Natural killer cell treated with Interleukin-12 subunit alpha and Interleukin-12 subunit beta and Interleukin-15 and Interleukin-18, amount 100 ng/mL, for 72 hours (primary cell): Measurements from ENCODE around the gene ZNF678. TPM values are rescaled to one million over a fixed set of nuclear protein-coding genes. Genes with fewer than 3 reads are reported as not detected.
A peak's percentile ranks its signal among the peaks of the same experiment; 100 is the strongest.
"Not testable (repeated sequence)": the region's sequence is repeated elsewhere in the genome, so short reads cannot be mapped to it uniquely, and the experiment has no call there.

Source experiments
- ATAC-seq, 2 donors: fragments of 150-1000 bp; cut with Tn5 transposase in 1 of 2; sonication (Bioruptor Pico), chemical (Tn5 transposase) in 1 of 2; 2 replicates each; pipeline ENCODE4 v1.10.0; 2021
- DNase-seq: peaks from one replicate; pipeline ENCODE4 v3.0.0; 2022; ENCODE audit warnings: low spot score
- H3K27ac Mint-ChIP-seq, 2 donors: 1 replicate in 1 of 2; 2 replicates in 1 of 2; pipeline ENCODE4 v1.8.0; 2022; ENCODE audit warnings: mixed read lengths in 2 of 2, mild to moderate bottlenecking in 1 of 2, moderate library complexity in 1 of 2
- H3K27me3 Mint-ChIP-seq, 2 donors: 1 replicate in 1 of 2; 2 replicates in 1 of 2; pipeline ENCODE4 v1.8.0; 2022; ENCODE audit warnings: mixed read lengths in 2 of 2
- H3K36me3 Mint-ChIP-seq: one replicate; pipeline ENCODE4 v1.8.0; 2022; ENCODE audit warnings: mixed read lengths
- H3K4me1 Mint-ChIP-seq, 2 donors: 1 replicate in 1 of 2; 2 replicates in 1 of 2; pipeline ENCODE4 v1.8.0; 2022; ENCODE audit warnings: low read depth in 2 of 2, mixed read lengths in 2 of 2, mild to moderate bottlenecking in 1 of 2
- H3K4me3 Mint-ChIP-seq: one replicate; pipeline ENCODE4 v1.8.0; 2022; ENCODE audit warnings: mixed read lengths
- H3K9me3 Mint-ChIP-seq: 2 replicates; pipeline ENCODE4 v1.8.0; 2022; ENCODE audit warnings: mixed read lengths
- total RNA-seq, 2 donors: library from RNA; stranded (reverse); gene quantifications; one replicate each; pipeline ENCODE4 v1.2.3, GENCODE V29; 2022

Gene ZNF678
- total RNA-seq, 2 donors from 2014 or later, result 5.7 to 7.6 TPM

- H3K27me3 Mint-ChIP-seq, ATAC-seq, H3K4me3 Mint-ChIP-seq, H3K4me1 Mint-ChIP-seq, H3K9me3 Mint-ChIP-seq, DNase-seq, H3K27ac Mint-ChIP-seq: not testable (repeated sequence)
- peaks cover 28% of the 10 kb centered on the region for H3K36me3 Mint-ChIP-seq
Measured at GRCh38 chr1:227589777-227590176, 26.4 kb downstream of the ZNF678 start.

GRCh38 chr1:227596222-227596621 is 32.9 kb downstream of the ZNF678 start:
- ATAC-seq, H3K27ac Mint-ChIP-seq: not testable (repeated sequence)

GRCh38 chr1:227603327-227603726 is 40.0 kb downstream of the ZNF678 start:
- no peak overlapping the region for H3K27ac Mint-ChIP-seq
- no peak overlapping the region for H3K4me3 Mint-ChIP-seq
- no peaks in the 10 kb centered on the region for H3K27me3 Mint-ChIP-seq
- no peak for DNase-seq
- H3K4me1 Mint-ChIP-seq, result peaks cover 13 to 18% of the 10 kb centered on the region in 2 donors
- ATAC-seq, result no peak
- H3K36me3 Mint-ChIP-seq, result peaks cover 20% of the 10 kb centered on the region
- no peaks in the 10 kb centered on the region for H3K9me3 Mint-ChIP-seq

More at GRCh38 chr1:227596222-227596621, 32.9 kb downstream of the ZNF678 start:
- H3K4me1 Mint-ChIP-seq, result peaks cover 12 to 13% of the 10 kb centered on the region in 2 donors
- not testable (repeated sequence) for H3K9me3 Mint-ChIP-seq, H3K4me3 Mint-ChIP-seq, DNase-seq, H3K27me3 Mint-ChIP-seq
- H3K36me3 Mint-ChIP-seq, result peaks cover 36% of the 10 kb centered on the region

GRCh38 chr1:227604446-227604845 is 41.1 kb downstream of the ZNF678 start:
- no peaks in the 10 kb centered on the region for H3K27me3 Mint-ChIP-seq
- H3K4me1 Mint-ChIP-seq, result peaks cover 13 to 18% of the 10 kb centered on the region in 2 donors
- peaks cover 12% of the 10 kb centered on the region for H3K36me3 Mint-ChIP-seq
- H3K27ac Mint-ChIP-seq, result no peak overlapping the region
- DNase-seq (no peak), ATAC-seq (no peak)
- H3K4me3 Mint-ChIP-seq, result no peak overlapping the region
- no peaks in the 10 kb centered on the region for H3K9me3 Mint-ChIP-seq

GRCh38 chr1:227606271-227606670 is 42.9 kb downstream of the ZNF678 start:
- peaks cover 11 to 12% of the 10 kb centered on the region in 2 donors for H3K4me1 Mint-ChIP-seq
- not testable (repeated sequence) for H3K4me3 Mint-ChIP-seq, H3K27ac Mint-ChIP-seq, H3K9me3 Mint-ChIP-seq, H3K27me3 Mint-ChIP-seq, ATAC-seq, DNase-seq, H3K36me3 Mint-ChIP-seq

- ATAC-seq (no peak), DNase-seq (no peak)
- peaks cover 3% of the 10 kb centered on the region for H3K9me3 Mint-ChIP-seq
- no peaks in the 10 kb centered on the region for H3K27me3 Mint-ChIP-seq
- H3K4me3 Mint-ChIP-seq, result no peak overlapping the region
- peak overlapping the region in 1 of 2 donors; percentile 17 for H3K27ac Mint-ChIP-seq
- peaks cover 9% of the 10 kb centered on the region for H3K36me3 Mint-ChIP-seq
- H3K4me1 Mint-ChIP-seq, result peaks cover 15% of the 10 kb centered on the region in 2 donors
Measured at GRCh38 chr1:227607336-227607898, 44.1 kb downstream of the ZNF678 start.

GRCh38 chr1:227612658-227613057 is 49.3 kb downstream of the ZNF678 start:
- ATAC-seq (no peak), DNase-seq (no peak)
- Mint-ChIP-seq H3K36me3 (peaks cover 35% of the 10 kb centered on the region), H3K9me3 (peaks cover 3% of the 10 kb centered on the region), H3K27ac (no peak overlapping the region), H3K4me3 (no peak overlapping the region), H3K27me3 (no peaks in the 10 kb centered on the region), H3K4me1 (peaks cover 26 to 29% of the 10 kb centered on the region in 2 donors)

- DNase-seq (no peak), ATAC-seq (no peak)
- peaks cover 26 to 29% of the 10 kb centered on the region in 2 donors for H3K4me1 Mint-ChIP-seq
- no peak overlapping the region for H3K4me3 Mint-ChIP-seq
- no peaks in the 10 kb centered on the region for H3K27me3 Mint-ChIP-seq
- no peak overlapping the region for H3K27ac Mint-ChIP-seq
- H3K36me3 Mint-ChIP-seq, result peaks cover 38% of the 10 kb centered on the region
- peaks cover 3% of the 10 kb centered on the region for H3K9me3 Mint-ChIP-seq
Measured at GRCh38 chr1:227613526-227613925, 50.2 kb downstream of the ZNF678 start.

- peaks cover 11% of the 10 kb centered on the region for H3K9me3 Mint-ChIP-seq
- H3K4me1 Mint-ChIP-seq, result peaks cover 0 to 17% of the 10 kb centered on the region in 2 donors
- peaks cover 24% of the 10 kb centered on the region for H3K36me3 Mint-ChIP-seq
- no peak for ATAC-seq
- no peak overlapping the region for H3K4me3 Mint-ChIP-seq
- no peak overlapping the region for H3K27ac Mint-ChIP-seq
- H3K27me3 Mint-ChIP-seq, result no peaks in the 10 kb centered on the region
- DNase-seq, result no peak
Measured at GRCh38 chr1:227621211-227621610, 57.9 kb downstream of the ZNF678 start.

- Mint-ChIP-seq H3K27ac (no peak overlapping the region), H3K9me3 (peaks cover 18% of the 10 kb centered on the region), H3K4me1 (peaks cover 0 to 19% of the 10 kb centered on the region in 2 donors), H3K27me3 (no peaks in the 10 kb centered on the region), H3K4me3 (no peak overlapping the region), H3K36me3 (peaks cover 34% of the 10 kb centered on the region)
- DNase-seq (no peak), ATAC-seq (no peak)
Measured at GRCh38 chr1:227622739-227623475, 59.6 kb downstream of the ZNF678 start.

- ATAC-seq (no peak), DNase-seq (no peak)
- Mint-ChIP-seq H3K9me3 (peaks cover 25% of the 10 kb centered on the region), H3K4me1 (peaks cover 0 to 12% of the 10 kb centered on the region in 2 donors), H3K36me3 (peaks cover 52% of the 10 kb centered on the region), H3K27ac (no peak overlapping the region), H3K4me3 (no peak overlapping the region), H3K27me3 (no peaks in the 10 kb centered on the region)
Measured at GRCh38 chr1:227632325-227632724, 69.0 kb downstream of the ZNF678 start.

GRCh38 chr1:227635596-227635995 is 72.2 kb downstream of the ZNF678 start:
- Mint-ChIP-seq H3K4me3 (no peak overlapping the region), H3K27ac (no peak overlapping the region), H3K36me3 (peaks cover 50% of the 10 kb centered on the region), H3K9me3 (peaks cover 18% of the 10 kb centered on the region), H3K4me1 (peaks cover 0 to 11% of the 10 kb centered on the region in 2 donors), H3K27me3 (no peaks in the 10 kb centered on the region)
- DNase-seq (no peak), ATAC-seq (no peak)

- Mint-ChIP-seq H3K9me3 (peaks cover 10% of the 10 kb centered on the region), H3K27me3 (no peaks in the 10 kb centered on the region), H3K4me1 (no peaks in the 10 kb centered on the region), H3K36me3 (peaks cover 66% of the 10 kb centered on the region), H3K27ac (no peak overlapping the region), H3K4me3 (no peak overlapping the region)
- DNase-seq (no peak), ATAC-seq (no peak)
Measured at GRCh38 chr1:227654431-227654830, 91.1 kb downstream of the ZNF678 start.
